Upper lobe of right lung (tissue), 1 donor: ENCODE measurements around the gene LEMD1. TPM values are rescaled to one million over a fixed set of nuclear protein-coding genes. Genes with fewer than 3 reads are reported as not detected.

Experiments used
- ATAC-seq: fragments of 200-7000 bp; cut with Tn5 transposase; one replicate; pipeline ENCODE4 v1.9.1; 2020; ENCODE audit warnings: mild to moderate bottlenecking, moderate library complexity
- DNase-seq: peaks from one replicate; pipeline ENCODE4 v3.0.0-alpha.2; 2020
- H3K27ac ChIP-seq: fragments of 200-600 bp; one replicate; pipeline ENCODE4 v1.8.0; 2022
- H3K27me3 ChIP-seq: fragments of 200-600 bp; one replicate; pipeline ENCODE4 v1.8.0; 2022; ENCODE audit warnings: mild to moderate bottlenecking
- H3K36me3 ChIP-seq: fragments of 200-600 bp; one replicate; pipeline ENCODE4 v1.8.0; 2022
- H3K4me1 ChIP-seq: fragments of 200-600 bp; one replicate; pipeline ENCODE4 v1.8.0; 2022
- H3K4me3 ChIP-seq: fragments of 200-600 bp; one replicate; pipeline ENCODE4 v1.8.0; 2022; ENCODE audit warnings: mild to moderate bottlenecking
- H3K9me3 ChIP-seq: fragments of 200-600 bp; one replicate; pipeline ENCODE4 v1.8.0; 2022
- CTCF ChIP-seq: fragments of 200-600 bp; IDR thresholded peaks from one replicate; pipeline ENCODE4 v1.8.0; 2022; ENCODE audit warnings: antibody characterized with exemption
- intact Hi-C: fragments of 100-400 bp; cut with DNase I; formaldehyde crosslinking; loops from one replicate; pipeline ENCODE4 v1.11.0; 2022
- total RNA-seq: library from RNA; stranded (reverse); fragmentation: NEBNext Ultra II Directional; extraction: Animal tissue kit (Norgen Biotek cat#: 25700); gene quantifications from one replicate; pipeline ENCODE4 v1.2.1, GENCODE V29; 2021
- donor health status: DM: no; HTN: yes; CAD: no; lungs with severe emphysema.

LEMD1 gene
- total RNA-seq, 1 donor from 2014 or later, result 2.1 TPM

GRCh38 chr1:205449750-205450443 is 28.0 kb upstream of the LEMD1 start:
- H3K27me3 ChIP-seq, result peaks cover 45% of the 10 kb centered on the region
- peak overlapping the region; percentile 63 for H3K27ac ChIP-seq
- peak overlapping the region; percentile 36 for H3K4me3 ChIP-seq
- peak; percentile 92 for DNase-seq
- H3K4me1 ChIP-seq, result peaks cover 6% of the 10 kb centered on the region
- ATAC-seq, result peak; percentile 91
- no peaks in the 10 kb centered on the region for H3K9me3 ChIP-seq
- intact Hi-C loops, result no loop called here
- no peaks in the 10 kb centered on the region for H3K36me3 ChIP-seq
- no peak for TF ChIP-seq CTCF

GRCh38 chr1:205449254-205449749 is 27.4 kb upstream of the LEMD1 start:
- Histone ChIP-seq H3K4me1 (peaks cover 6% of the 10 kb centered on the region), H3K4me3 (peak overlapping the region; percentile 36), H3K27ac (peak overlapping the region; percentile 63), H3K36me3 (no peaks in the 10 kb centered on the region), H3K9me3 (no peaks in the 10 kb centered on the region), H3K27me3 (peaks cover 39% of the 10 kb centered on the region)
- peak; percentile 3 for ATAC-seq
- no peak for TF ChIP-seq CTCF
- intact Hi-C loops, result no loop called here
- DNase-seq, result no peak

GRCh38 chr1:205448540-205449253 is 26.8 kb upstream of the LEMD1 start:
- Histone ChIP-seq H3K4me1 (peaks cover 6% of the 10 kb centered on the region), H3K27me3 (peaks cover 34% of the 10 kb centered on the region), H3K9me3 (no peaks in the 10 kb centered on the region), H3K27ac (peak overlapping the region; percentile 63), H3K36me3 (no peaks in the 10 kb centered on the region), H3K4me3 (peak overlapping the region; percentile 36)
- intact Hi-C loops, result no loop called here
- ATAC-seq (peak; percentile 11), DNase-seq (no peak)
- TF ChIP-seq CTCF, result no peak

- H3K36me3 ChIP-seq, result no peaks in the 10 kb centered on the region
- no peak for DNase-seq
- no peak overlapping the region for H3K4me3 ChIP-seq
- peaks cover 6% of the 10 kb centered on the region for H3K4me1 ChIP-seq
- no peaks in the 10 kb centered on the region for H3K9me3 ChIP-seq
- no peak for ATAC-seq
- no peak for TF ChIP-seq CTCF
- H3K27ac ChIP-seq, result no peak overlapping the region
- peaks cover 24% of the 10 kb centered on the region for H3K27me3 ChIP-seq
- intact Hi-C loops, result no loop called here
These were observed 25.8 kb upstream of the LEMD1 start for GRCh38 chr1:205447457-205448341.

GRCh38 chr1:205446828-205447227 is 25.0 kb upstream of the LEMD1 start:
- no peaks in the 10 kb centered on the region for H3K36me3 ChIP-seq
- no peak for TF ChIP-seq CTCF
- no peak overlapping the region for H3K4me3 ChIP-seq
- H3K27ac ChIP-seq, result no peak overlapping the region
- H3K4me1 ChIP-seq, result peaks cover 9% of the 10 kb centered on the region
- ATAC-seq (no peak), DNase-seq (no peak)
- intact Hi-C loops, result no loop called here
- H3K27me3 ChIP-seq, result peaks cover 16% of the 10 kb centered on the region
- H3K9me3 ChIP-seq, result no peaks in the 10 kb centered on the region
